Choroid plexus epithelial cell (primary cell): ENCODE data around the gene ADARB1.
A peak's percentile ranks its signal among the peaks of the same experiment; 100 is the strongest.

Experiments used
- DNase-seq: peaks from one replicate; pipeline ENCODE4 v3.0.0-alpha.2; 2010; ENCODE audit warnings: low read depth
- H3K4me3 ChIP-seq: 2 replicates; pipeline ENCODE4 v1.5.1; 2011; ENCODE audit warnings: low read depth, mild to moderate bottlenecking, control low read depth, low read length, moderate library complexity
- CTCF ChIP-seq: conservative IDR thresholded peaks from 2 replicates; pipeline ENCODE4 v1.5.1; 2011; ENCODE audit warnings: low read depth, mild to moderate bottlenecking, control low read depth, inconsistent platforms, low read length, moderate library complexity

Gene ADARB1

GRCh38 chr21:45079351-45079750 is 5.0 kb downstream of the ADARB1 start:
- no peak overlapping the region for H3K4me3 ChIP-seq
- TF ChIP-seq CTCF = no peak
- DNase-seq = no peak

DNA sequence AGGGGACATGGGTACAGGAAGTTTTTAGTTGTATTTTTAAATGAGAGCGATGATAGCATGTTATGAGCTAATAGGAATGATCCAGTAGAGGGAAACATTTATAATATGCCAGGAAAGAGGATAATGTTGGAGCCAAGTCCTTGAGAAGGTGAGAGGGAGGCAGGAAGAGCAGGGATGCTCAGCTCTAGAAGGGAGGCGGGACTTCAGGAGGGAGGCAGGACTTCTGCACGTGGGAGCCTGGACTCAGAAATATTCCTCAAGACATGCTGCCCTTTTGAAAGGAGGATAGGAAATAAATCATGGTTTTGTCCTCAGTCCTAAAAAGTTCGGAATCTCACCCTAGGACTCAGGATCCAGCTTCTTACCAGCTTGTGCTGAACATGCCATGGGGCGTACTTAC is 5.9 kb downstream of the ADARB1 start:
- no peak for TF ChIP-seq CTCF
- no peak for DNase-seq
- no peak overlapping the region for H3K4me3 ChIP-seq

DNA sequence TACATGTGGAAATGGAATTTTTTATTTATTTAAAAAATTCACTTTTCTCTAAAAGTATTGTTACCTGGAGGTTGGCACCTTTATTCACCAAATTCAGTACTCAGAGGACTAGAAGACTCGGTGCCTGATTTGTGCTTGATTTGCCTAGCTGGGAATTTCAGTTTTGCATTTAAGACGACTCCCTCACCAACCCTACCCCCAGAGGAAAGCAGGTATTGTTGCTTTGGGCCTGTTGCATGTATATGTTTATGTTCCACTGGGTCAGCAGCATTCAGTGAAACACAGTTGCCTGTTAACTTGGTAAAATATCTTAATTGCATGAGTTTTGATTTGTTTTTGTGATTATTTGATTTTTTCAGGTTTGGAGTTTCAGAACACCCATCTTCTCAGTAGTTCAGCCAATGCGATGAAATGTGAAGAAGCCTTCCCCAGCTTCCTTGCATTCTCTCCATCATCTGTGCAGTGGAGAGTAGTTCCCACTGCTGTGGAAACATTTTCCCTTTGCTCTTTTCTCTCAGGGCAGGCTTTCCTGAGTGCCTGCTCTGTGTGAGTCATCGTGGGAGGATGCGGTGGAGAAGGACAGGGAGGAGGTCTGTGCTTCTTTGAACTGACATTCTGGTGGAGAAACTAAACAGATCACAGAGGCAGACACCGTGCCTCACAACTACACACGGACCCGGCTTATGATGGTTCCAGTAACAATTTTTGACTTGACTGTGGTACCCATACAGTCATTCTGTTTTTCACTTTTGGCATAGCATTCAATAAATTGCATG is 6.4 kb downstream of the ADARB1 start:
- no peak for TF ChIP-seq CTCF
- peak; percentile 65 for DNase-seq
- H3K4me3 ChIP-seq = no peak overlapping the region

- TF ChIP-seq CTCF = no peak
- no peak overlapping the region for H3K4me3 ChIP-seq
These were observed 7.3 kb downstream of the ADARB1 start for GRCh38 chr21:45081636-45082035.

DNA sequence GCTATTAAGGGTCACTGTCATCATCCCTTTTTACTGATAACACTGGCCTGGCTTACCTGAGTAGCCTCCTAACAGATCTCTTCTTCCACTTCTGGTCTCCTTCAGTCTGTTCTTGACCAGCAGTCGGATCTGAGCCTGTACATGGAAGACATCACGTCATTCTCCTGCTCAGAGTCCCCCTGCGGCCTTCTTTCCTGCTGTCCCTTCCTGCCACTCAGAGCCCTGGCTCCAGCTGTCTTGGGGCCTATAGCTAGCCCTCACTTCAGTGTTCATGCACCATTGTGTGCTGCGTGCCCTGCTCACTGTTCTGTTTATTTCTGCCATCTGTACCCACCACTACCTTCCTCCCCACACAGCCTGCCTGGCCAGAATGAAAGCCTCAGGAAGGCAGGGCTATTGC is 8.4 kb downstream of the ADARB1 start:
- no peak overlapping the region for H3K4me3 ChIP-seq
- no peak for TF ChIP-seq CTCF
- no peak for DNase-seq

More at GRCh38 chr21:45081636-45082035, 7.3 kb downstream of the ADARB1 start:
- DNase-seq = no peak

DNA sequence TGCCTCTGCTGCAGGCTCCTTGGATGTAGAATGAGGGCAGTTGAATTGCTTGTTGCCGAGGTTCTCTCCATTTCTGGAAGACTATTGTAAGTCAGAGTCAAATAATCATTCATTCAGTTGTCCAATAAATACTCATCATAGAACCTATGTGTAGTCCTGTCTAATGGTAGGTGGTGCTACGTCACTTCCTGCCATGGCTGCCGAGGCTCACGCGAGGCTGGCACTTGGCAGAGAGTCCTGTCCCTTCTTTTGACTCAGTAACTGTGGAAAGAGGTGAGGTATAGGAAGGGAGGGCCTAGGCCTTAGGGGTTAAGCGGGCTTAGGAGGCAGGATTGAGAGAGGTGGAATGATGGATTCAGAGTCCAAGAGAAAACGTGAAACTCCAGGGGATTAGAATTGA is 9.7 kb downstream of the ADARB1 start:
- no peak for DNase-seq
- no peak for TF ChIP-seq CTCF
- no peak overlapping the region for H3K4me3 ChIP-seq

GRCh38 chr21:45084881-45085536 is 10.6 kb downstream of the ADARB1 start:
- no peak for TF ChIP-seq CTCF
- DNase-seq = no peak
- H3K4me3 ChIP-seq = no peak overlapping the region
